SK-N-SH treated with all-trans-retinoic acid at 6 μM for 48 hours (cell line): ENCODE data around the gene HSPA12A.

Experiments
- ARNTL ChIP-seq: fragments of 450-650 bp; formaldehyde crosslinking; IDR thresholded peaks from 2 replicates; pipeline ENCODE4 v1.5.0; 2020; ENCODE audit warnings: low read depth, mild to moderate bottlenecking, moderate library complexity, borderline replicate concordance
- ESRRG ChIP-seq: fragments of 250-450 bp; sonication (Bioruptor Pico); IDR thresholded peaks from 2 replicates; pipeline ENCODE4 v1.6.1; 2021; ENCODE audit warnings: mild to moderate bottlenecking
- GLIS3 ChIP-seq: fragments of 250-450 bp; sonication (Bioruptor Pico); IDR thresholded peaks from 2 replicates; pipeline ENCODE4 v1.5.0; 2020; ENCODE audit warnings: mild to moderate bottlenecking, moderate library complexity
- ISL1 ChIP-seq: fragments of 250-450 bp; sonication (Bioruptor Pico); IDR thresholded peaks from 2 replicates; pipeline ENCODE4 v2.1.2; 2022; ENCODE audit warnings: mild to moderate bottlenecking, moderate library complexity
- OSR1 ChIP-seq: fragments of 250-450 bp; sonication (Bioruptor Pico); IDR thresholded peaks from 2 replicates; pipeline ENCODE4 v1.8.0; 2022; ENCODE audit warnings: moderate library complexity, mild to moderate bottlenecking, inconsistent platforms
- PATZ1 ChIP-seq: fragments of 250-450 bp; sonication (Bioruptor Pico); IDR thresholded peaks from 2 replicates; pipeline ENCODE4 v1.8.0; 2020; ENCODE audit warnings: mild to moderate bottlenecking, moderate library complexity, borderline replicate concordance
- POU6F1 ChIP-seq: fragments of 250-450 bp; sonication (Bioruptor Pico); IDR thresholded peaks from 2 replicates; pipeline ENCODE4 v1.8.0; 2021; ENCODE audit warnings: low read depth, mild to moderate bottlenecking, moderate library complexity, borderline replicate concordance
- RARB ChIP-seq: fragments of 250-450 bp; sonication (Bioruptor Pico); IDR thresholded peaks from 2 replicates; pipeline ENCODE4 v1.8.0; 2021; ENCODE audit warnings: mild to moderate bottlenecking, moderate library complexity
- ZC3H10 ChIP-seq: fragments of 250-450 bp; sonication (Bioruptor Pico); IDR thresholded peaks from 2 replicates; pipeline ENCODE4 v1.5.1; 2021; ENCODE audit warnings: mild to moderate bottlenecking, moderate library complexity
- ZFP30 ChIP-seq: fragments of 450-650 bp; formaldehyde crosslinking; IDR thresholded peaks from 2 replicates; pipeline ENCODE4 v1.5.0; 2022; ENCODE audit warnings: mild to moderate bottlenecking, moderate library complexity
- ZNF565 ChIP-seq: fragments of 450-650 bp; formaldehyde crosslinking; conservative IDR thresholded peaks from 2 replicates; pipeline ENCODE4 v1.5.0; 2020; ENCODE audit warnings: low read depth, mild to moderate bottlenecking, moderate library complexity
- ZNF70 ChIP-seq: fragments of 450-650 bp; formaldehyde crosslinking; IDR thresholded peaks from 2 replicates; pipeline ENCODE4 v1.5.0; 2020; ENCODE audit warnings: mild to moderate bottlenecking, moderate library complexity

- TF ChIP-seq PATZ1 (CRISPR knock-in tag) (no peak), OSR1 (no peak), ZNF70 (CRISPR knock-in tag) (no peak), ISL1 (CRISPR knock-in tag) (no peak), ESRRG (no peak), ZC3H10 (CRISPR knock-in tag) (no peak), POU6F1 (CRISPR knock-in tag) (no peak), RARB (CRISPR knock-in tag) (no peak), ZFP30 (no peak), ARNTL (CRISPR knock-in tag) (no peak), GLIS3 (CRISPR knock-in tag) (no peak), ZNF565 (CRISPR knock-in tag) (no peak)
Measured at GRCh38 chr10:116708391-116708821, 34.0 kb downstream of the HSPA12A start.
